Measurements from ENCODE around the gene TRABD. TPM values are rescaled to one million over a fixed set of nuclear protein-coding genes. Genes with fewer than 3 reads are reported as not detected.

Gene TRABD
- polyA plus RNA-seq, 1 of the 3 experiments (the other 2 are of a cell fraction) = 50.6 TPM

- no peaks in the 10 kb centered on the region for H3K4me1 ChIP-seq (ENCODE audit: control insufficient read depth in 1 of 2, insufficient read depth in 2 of 2, low read depth in 1 of 2, low read length in 1 of 2)
- no peak overlapping the region for H3K4me2 ChIP-seq
- no peak overlapping the region for H3K9ac ChIP-seq
- no peak overlapping the region for H2AFZ ChIP-seq (ENCODE audit: low read depth)
- WGBS (ENCODE audit: low lambda C conversion rate) = 89% methylated on average over 16 of the region's 22 CpGs
- ChIA-PET POLR2A (no interaction called here), CTCF (no interaction called here)
- no peaks in the 10 kb centered on the region for H3K36me3 ChIP-seq (replicated peaks in 1 of 2; ENCODE audit: control insufficient read depth in 1 of 2, insufficient read depth in 2 of 2, low read length in 1 of 2)
- no peak overlapping the region for H3K27ac ChIP-seq (ENCODE audit: low read depth in 2 of 2, low read length in 1 of 2)
- TF ChIP-seq, protein P1, sequence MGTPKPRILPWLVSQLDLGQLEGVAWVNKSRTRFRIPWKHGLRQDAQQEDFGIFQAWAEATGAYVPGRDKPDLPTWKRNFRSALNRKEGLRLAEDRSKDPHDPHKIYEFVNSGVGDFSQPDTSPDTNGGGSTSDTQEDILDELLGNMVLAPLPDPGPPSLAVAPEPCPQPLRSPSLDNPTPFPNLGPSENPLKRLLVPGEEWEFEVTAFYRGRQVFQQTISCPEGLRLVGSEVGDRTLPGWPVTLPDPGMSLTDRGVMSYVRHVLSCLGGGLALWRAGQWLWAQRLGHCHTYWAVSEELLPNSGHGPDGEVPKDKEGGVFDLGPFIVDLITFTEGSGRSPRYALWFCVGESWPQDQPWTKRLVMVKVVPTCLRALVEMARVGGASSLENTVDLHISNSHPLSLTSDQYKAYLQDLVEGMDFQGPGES (IDR thresholded peaks at IDR 0.05; ENCODE audit: low read depth, low read length) = no peak
- TF ChIP-seq SIN3A (IDR thresholded peaks at IDR 0.05; ENCODE audit: borderline replicate concordance, low read depth, low read length) (no peak), YY1 (IDR thresholded peaks at IDR 0.05; ENCODE audit: low read depth) (no peak), GABPA (IDR thresholded peaks at IDR 0.05; ENCODE audit: low read depth) (no peak), SMC3 (IDR thresholded peaks at IDR 0.05; ENCODE audit: low read depth, low read length) (no peak), POLR2AphosphoS5 (IDR thresholded peaks at IDR 0.05; ENCODE audit: low read depth, low read length) (no peak)
- no peaks in the 10 kb centered on the region for H3K27me3 ChIP-seq (ENCODE audit: insufficient read depth)
- no peaks in the 10 kb centered on the region for H3K79me2 ChIP-seq (ENCODE audit: insufficient read depth)
- H3K9me2 ChIP-seq = no peaks in the 10 kb centered on the region
- H3K4me3 ChIP-seq (ENCODE audit: low read depth in 2 of 2, low read length in 1 of 2) = no peak overlapping the region
- no peaks in the 10 kb centered on the region for H4K20me1 ChIP-seq (ENCODE audit: insufficient read depth)
- H3F3A ChIP-seq (replicated peaks; ENCODE audit: insufficient read depth) = no peaks in the 10 kb centered on the region
- DNase-seq = no peak
- H3K9me3 ChIP-seq = no peaks in the 10 kb centered on the region
These were observed 7.2 kb upstream of the TRABD start for GRCh38 chr22:50178471-50178864.

- WGBS (ENCODE audit: low lambda C conversion rate) = 84% methylated on average over 50 of the region's 64 CpGs
- H3K9me3 ChIP-seq = no peaks in the 10 kb centered on the region
- CTCF ChIA-PET = no interaction called here
- no peaks in the 10 kb centered on the region for H3K79me2 ChIP-seq (ENCODE audit: insufficient read depth)
- no peak for TF ChIP-seq ELF1 (IDR thresholded peaks at IDR 0.05)
- no peak for TF ChIP-seq MEF2A (IDR thresholded peaks at IDR 0.05; ENCODE audit: borderline replicate concordance, low read depth)
- no peak for TF ChIP-seq MXI1 (IDR thresholded peaks at IDR 0.05; ENCODE audit: low read depth, low read length)
- no peak for TF ChIP-seq SMC3 (IDR thresholded peaks at IDR 0.05; ENCODE audit: low read depth, low read length)
- no peak for TF ChIP-seq TAF1 (IDR thresholded peaks at IDR 0.05; ENCODE audit: borderline replicate concordance, low read depth, low read length)
- TF ChIP-seq FOSL2 (IDR thresholded peaks at IDR 0.05; ENCODE audit: borderline replicate concordance, low read depth) = no peak
- TF ChIP-seq NFIC (IDR thresholded peaks at IDR 0.05; ENCODE audit: borderline replicate concordance) = no peak
- TF ChIP-seq, protein P2, sequence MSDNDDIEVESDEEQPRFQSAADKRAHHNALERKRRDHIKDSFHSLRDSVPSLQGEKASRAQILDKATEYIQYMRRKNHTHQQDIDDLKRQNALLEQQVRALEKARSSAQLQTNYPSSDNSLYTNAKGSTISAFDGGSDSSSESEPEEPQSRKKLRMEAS (IDR thresholded peaks at IDR 0.05; ENCODE audit: low read depth) = no peak
- no peak for TF ChIP-seq EZH2phosphoT487 (IDR thresholded peaks at IDR 0.05; ENCODE audit: borderline replicate concordance, low read depth)
- TF ChIP-seq RXRA (IDR thresholded peaks at IDR 0.05; ENCODE audit: borderline replicate concordance, low read depth) = no peak
- no peak for TF ChIP-seq CHD2 (IDR thresholded peaks at IDR 0.05; ENCODE audit: low read length, partially characterized antibody)
- peaks cover 0 to 6% of the 10 kb centered on the region in 2 experiments; a peak in 1 of 4 replicates for H3K4me1 ChIP-seq (ENCODE audit: control insufficient read depth in 1 of 2, insufficient read depth in 2 of 2, low read depth in 1 of 2, low read length in 1 of 2)
- POLR2A ChIA-PET = no interaction called here
- no peaks in the 10 kb centered on the region for H4K20me1 ChIP-seq (ENCODE audit: insufficient read depth)
- no peaks in the 10 kb centered on the region for H3K9me2 ChIP-seq
- H3K27ac ChIP-seq (ENCODE audit: low read depth in 2 of 2, low read length in 1 of 2) = no peak overlapping the region
- no peak overlapping the region for H3K4me2 ChIP-seq
- no peaks in the 10 kb centered on the region for H3K36me3 ChIP-seq (replicated peaks in 1 of 2; ENCODE audit: control insufficient read depth in 1 of 2, insufficient read depth in 2 of 2, low read length in 1 of 2)
- H2AFZ ChIP-seq (ENCODE audit: low read depth) = no peak overlapping the region
- H3F3A ChIP-seq (replicated peaks; ENCODE audit: insufficient read depth) = no peaks in the 10 kb centered on the region
- DNase-seq = no peak
- no peak overlapping the region for H3K9ac ChIP-seq
- H3K4me3 ChIP-seq (ENCODE audit: low read depth in 2 of 2, low read length in 1 of 2) = no peak overlapping the region
- no peaks in the 10 kb centered on the region for H3K27me3 ChIP-seq (ENCODE audit: insufficient read depth)
These were observed 6.5 kb upstream of the TRABD start for GRCh38 chr22:50178871-50179869.

All from SK-N-SH (cell line).